Subcutaneous abdominal adipose tissue (tissue), 5 donors: ENCODE data around the gene SPATS1.

Experiments
- H3K27ac ChIP-seq: one replicate; pipeline ENCODE4 v1.7.0; 2013; ENCODE audit warnings: low read depth, mild to moderate bottlenecking, inconsistent platforms, low read length, moderate library complexity
- H3K27me3 ChIP-seq, 5 donors: one replicate each; pipeline ENCODE4 v1.7.0; 2013; ENCODE audit warnings: low read length in 5 of 5, inconsistent platforms in 1 of 5; ENCODE audit not compliant: control insufficient read depth in 5 of 5, insufficient read depth in 4 of 5
- H3K36me3 ChIP-seq, 5 donors: one replicate each; pipeline ENCODE4 v1.7.0; 2013; ENCODE audit warnings: low read length in 5 of 5; ENCODE audit not compliant: control insufficient read depth in 5 of 5, insufficient read depth in 5 of 5
- H3K4me1 ChIP-seq, 5 donors: one replicate each; pipeline ENCODE4 v1.7.0; 2013; ENCODE audit warnings: low read length in 5 of 5, mild to moderate bottlenecking in 3 of 5, moderate library complexity in 1 of 5; ENCODE audit not compliant: control insufficient read depth in 5 of 5, insufficient read depth in 5 of 5
- H3K4me3 ChIP-seq, 5 donors: one replicate each; pipeline ENCODE4 v1.7.0; 2013; ENCODE audit warnings: low read length in 5 of 5, low read depth in 1 of 5
- H3K9ac ChIP-seq, 5 donors: one replicate each; pipeline ENCODE4 v1.7.0; 2013; ENCODE audit warnings: low read length in 5 of 5, mild to moderate bottlenecking in 4 of 5, moderate library complexity in 3 of 5
- H3K9me3 ChIP-seq, 5 donors: one replicate each; pipeline ENCODE4 v1.7.0; 2013; ENCODE audit warnings: low read length in 5 of 5; ENCODE audit not compliant: control insufficient read depth in 5 of 5
- donor health status: healthy.
- donor health status: healthy.
- donor health status: healthy.
- donor health status: healthy.
- donor health status: healthy.

Gene SPATS1

DNA sequence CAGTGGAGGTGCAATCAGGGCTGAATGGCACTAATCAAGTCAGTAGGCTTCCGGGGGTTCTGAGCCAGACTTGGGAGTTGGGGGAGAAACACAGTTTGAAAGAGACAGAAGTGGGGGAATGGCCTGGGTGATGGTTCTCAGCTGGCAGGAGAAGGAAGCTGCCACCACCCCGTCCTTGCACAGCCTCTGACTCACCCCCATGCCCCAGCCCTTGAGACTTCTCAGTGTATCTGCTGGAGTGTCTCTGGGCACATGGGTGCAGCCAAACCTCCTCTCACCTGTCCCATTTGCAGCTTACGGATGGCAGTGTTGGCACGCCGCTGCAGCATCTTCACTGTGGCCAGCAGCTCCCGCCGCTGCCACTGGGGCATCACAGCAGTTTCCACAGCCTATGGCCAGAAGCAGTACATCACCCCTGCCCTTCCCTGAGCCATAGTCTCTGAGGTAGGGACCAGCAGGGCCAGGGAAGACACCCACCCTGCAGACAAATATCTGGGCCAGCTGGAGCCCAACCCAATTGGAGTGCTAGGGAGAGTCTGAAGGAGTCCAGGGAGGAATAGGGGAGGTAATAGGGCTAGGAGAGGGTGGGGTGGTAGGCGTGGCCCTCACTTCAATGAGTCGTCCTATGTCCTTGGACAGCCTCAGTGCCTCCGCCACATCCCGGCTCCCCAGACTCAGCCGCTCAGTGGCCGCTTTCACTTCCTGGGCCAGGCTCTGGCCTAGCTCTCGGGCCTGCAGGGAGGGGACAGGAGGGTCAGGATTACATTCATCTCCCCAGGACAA, 40.5 kb upstream of the SPATS1 start:
- peaks cover 4 to 10% (median 6%) of the 10 kb centered on the region in 5 donors for H3K27me3 ChIP-seq

DNA sequence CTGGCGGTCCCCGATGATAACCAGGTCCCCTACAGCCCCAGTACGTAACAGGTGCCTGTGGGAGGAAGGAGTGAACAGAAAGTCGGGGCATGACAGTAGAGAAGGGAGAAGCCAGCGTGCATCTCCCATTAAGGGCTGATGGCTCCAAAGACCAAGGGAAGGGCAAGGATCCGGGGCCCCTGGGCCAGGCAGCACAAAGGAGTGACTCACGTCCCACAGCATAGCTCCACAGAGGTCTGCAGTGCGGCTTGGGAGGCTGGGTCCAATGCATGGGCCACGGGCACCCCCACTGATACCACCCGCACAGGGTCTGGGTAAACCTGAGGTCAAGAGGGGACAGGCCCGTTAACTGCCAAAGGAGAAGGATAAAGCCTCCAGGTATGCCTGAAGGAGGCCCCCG, 39.6 kb upstream of the SPATS1 start:
- Histone ChIP-seq H3K9me3 (no peaks in the 10 kb centered on the region), H3K9ac (no peak overlapping the region), H3K27ac (no peak overlapping the region), H3K27me3 (peaks cover 0 to 4% (median 2%) of the 10 kb centered on the region in 5 donors), H3K36me3 (peaks cover 0 to 79% (median 78%) of the 10 kb centered on the region in 5 donors), H3K4me1 (peaks cover 1 to 4% (median 3%) of the 10 kb centered on the region in 5 donors), H3K4me3 (no peak overlapping the region)

More for the DNA sequence above, 40.5 kb upstream of the SPATS1 start:
- H3K36me3 ChIP-seq, result peaks cover 0 to 70% (median 69%) of the 10 kb centered on the region in 5 donors
- H3K4me3 ChIP-seq, result no peak overlapping the region
- no peak overlapping the region for H3K9ac ChIP-seq
- H3K27ac ChIP-seq, result no peak overlapping the region
- peaks cover 1 to 12% (median 11%) of the 10 kb centered on the region in 5 donors for H3K4me1 ChIP-seq
- no peaks in the 10 kb centered on the region for H3K9me3 ChIP-seq

DNA sequence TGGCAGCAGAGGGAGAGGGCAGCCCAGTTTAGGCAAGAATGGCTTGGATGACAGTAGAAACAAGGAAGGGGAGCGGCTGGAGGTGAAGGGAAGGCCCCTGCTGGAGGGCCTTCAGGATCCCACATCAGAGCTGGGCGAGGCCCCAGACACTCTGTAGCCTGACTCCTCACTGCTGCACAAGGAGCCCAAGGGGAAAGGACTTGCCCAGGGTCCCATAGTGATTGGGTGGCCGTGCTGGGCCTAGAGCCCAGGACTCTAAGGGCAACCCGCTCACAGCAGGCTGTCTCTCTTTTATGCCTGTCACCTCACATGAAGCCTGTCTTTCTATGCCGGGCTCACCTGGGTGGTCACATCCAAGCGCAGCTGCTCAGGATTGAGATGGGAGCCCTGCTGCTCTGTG, 38.6 kb upstream of the SPATS1 start:
- Histone ChIP-seq H3K27me3 (no peaks in the 10 kb centered on the region), H3K4me3 (no peak overlapping the region), H3K9ac (no peak overlapping the region), H3K4me1 (no peaks in the 10 kb centered on the region), H3K36me3 (peaks cover 0 to 84% (median 82%) of the 10 kb centered on the region in 5 donors), H3K9me3 (no peaks in the 10 kb centered on the region), H3K27ac (no peak overlapping the region)

DNA sequence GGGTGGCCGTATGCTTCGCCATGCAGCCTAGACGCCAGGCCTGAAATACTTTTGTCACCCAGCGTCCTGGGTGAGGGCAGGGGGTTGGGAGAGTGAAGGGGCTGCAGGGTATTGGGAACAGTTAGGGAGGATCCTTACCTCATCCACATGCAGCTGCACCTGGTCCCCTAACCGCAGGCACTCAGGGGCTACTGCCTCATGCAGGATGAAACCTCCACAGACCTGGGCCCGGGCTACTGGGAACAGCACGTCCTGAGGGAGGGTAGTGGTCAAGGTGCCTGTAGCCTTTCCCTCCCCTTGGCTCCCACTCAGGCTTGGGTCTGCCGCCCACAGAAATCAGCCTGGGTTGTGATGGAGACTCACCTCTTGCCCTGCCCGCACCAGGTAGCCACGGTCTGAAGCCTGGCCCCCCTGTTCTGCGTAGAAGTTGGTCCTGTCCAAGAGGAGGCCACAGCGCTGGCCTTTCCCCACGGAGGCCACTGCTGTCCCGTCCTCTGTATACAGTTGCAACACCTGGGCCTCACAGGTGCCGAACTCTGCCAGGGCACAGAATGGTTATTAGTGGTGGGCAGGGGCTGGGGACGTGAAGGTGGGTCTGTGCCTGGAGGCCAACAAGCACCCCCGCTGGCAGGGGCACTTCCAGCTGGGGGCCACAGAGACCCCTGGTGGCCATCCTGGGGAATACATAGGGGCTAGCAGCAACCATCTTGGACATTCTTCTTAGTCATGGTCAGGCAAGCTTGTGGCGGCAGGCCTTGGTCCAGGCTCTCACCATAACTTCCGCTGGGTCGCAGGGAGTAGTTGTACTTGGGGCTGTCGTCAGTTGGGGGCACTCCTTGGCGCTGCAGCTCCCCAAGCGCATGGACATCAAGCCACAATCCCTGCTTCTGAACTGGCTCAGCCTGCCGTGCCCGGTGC, 37.9 kb upstream of the SPATS1 start:
- Histone ChIP-seq H3K36me3 (peaks cover under 1 to 91% (median 89%) of the 10 kb centered on the region in 5 donors), H3K4me3 (no peak overlapping the region), H3K27ac (no peak overlapping the region), H3K9ac (no peak overlapping the region), H3K4me1 (no peaks in the 10 kb centered on the region), H3K27me3 (no peaks in the 10 kb centered on the region), H3K9me3 (no peaks in the 10 kb centered on the region)

DNA sequence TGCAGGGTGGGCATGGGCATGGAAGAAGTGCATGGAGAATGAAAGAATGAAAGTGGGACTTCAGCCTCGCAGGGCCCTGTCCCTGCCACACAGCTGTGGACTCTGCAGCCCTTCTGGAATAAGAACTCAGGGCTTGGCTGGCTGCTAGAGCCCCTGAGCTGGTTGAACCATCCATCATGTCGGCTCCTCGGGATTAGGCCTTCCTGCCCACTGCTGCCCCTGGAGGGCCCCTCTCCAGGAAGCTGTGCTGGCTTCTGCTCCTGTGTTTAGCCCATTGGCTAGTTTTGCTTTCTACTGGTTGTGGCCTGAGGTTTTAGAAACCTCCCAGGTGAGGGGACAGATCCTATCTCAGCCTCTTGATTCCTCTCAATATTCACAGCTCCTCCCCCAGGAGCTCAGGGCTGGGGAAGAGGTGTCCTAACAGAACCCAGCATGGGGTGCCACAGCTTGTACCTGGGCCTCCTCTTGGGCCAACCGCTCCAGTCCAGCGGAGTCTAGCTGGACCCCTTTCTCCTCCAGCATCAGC, 37.2 kb upstream of the SPATS1 start:
- H3K27me3 ChIP-seq, result no peaks in the 10 kb centered on the region
- H3K27ac ChIP-seq, result no peak overlapping the region
- no peaks in the 10 kb centered on the region for H3K9me3 ChIP-seq
- no peak overlapping the region for H3K9ac ChIP-seq
- no peaks in the 10 kb centered on the region for H3K4me1 ChIP-seq
- no peak overlapping the region for H3K4me3 ChIP-seq
- peaks cover 4 to 96% (median 94%) of the 10 kb centered on the region in 5 donors for H3K36me3 ChIP-seq

DNA sequence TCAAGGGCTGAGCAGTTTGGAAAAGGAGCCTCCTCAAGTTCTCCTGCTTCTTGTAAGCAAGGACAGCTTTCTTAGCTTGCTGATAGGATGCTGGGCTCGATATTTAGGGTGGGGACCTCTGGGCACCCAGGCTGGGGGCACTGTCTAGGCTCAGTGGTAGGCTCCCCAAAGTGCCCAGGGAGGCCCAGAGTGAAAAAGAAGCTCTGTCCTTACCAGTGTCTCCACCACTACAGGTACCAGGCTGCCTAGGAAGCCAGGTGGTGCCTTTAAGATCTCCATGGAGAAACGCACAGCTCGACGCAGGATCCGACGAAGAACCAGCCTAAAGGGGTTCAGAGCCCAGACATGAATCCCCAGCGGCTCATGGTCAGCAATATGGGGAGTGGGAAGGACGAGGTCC, 35.7 kb upstream of the SPATS1 start:
- Histone ChIP-seq H3K27me3 (no peaks in the 10 kb centered on the region), H3K27ac (no peak overlapping the region), H3K4me1 (peaks cover 0 to under 1% (median 0%) of the 10 kb centered on the region in 5 donors), H3K4me3 (no peak overlapping the region), H3K9ac (no peak overlapping the region), H3K36me3 (peaks cover 7 to 94% (median 91%) of the 10 kb centered on the region in 5 donors), H3K9me3 (no peaks in the 10 kb centered on the region)

DNA sequence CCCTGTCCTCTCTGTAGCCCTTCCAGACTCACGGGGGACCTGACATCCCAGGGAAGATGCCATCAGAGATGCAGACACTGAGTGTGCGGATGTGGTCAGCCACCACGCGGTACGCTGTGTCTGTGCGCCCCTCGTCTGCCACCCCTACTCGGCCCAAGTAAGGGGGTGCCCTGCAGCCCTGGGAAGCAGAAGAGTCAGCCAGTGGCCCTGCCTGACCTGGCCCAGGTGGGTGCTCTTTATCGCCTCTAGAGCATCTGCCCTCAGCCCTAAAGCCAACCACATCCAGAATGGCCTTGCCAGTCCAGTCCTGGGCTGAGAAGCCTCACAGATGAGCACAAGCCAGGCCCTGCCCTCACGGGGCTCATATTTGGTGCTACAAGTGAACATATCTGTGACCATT, 35.2 kb upstream of the SPATS1 start:
- Histone ChIP-seq H3K4me3 (no peak overlapping the region), H3K27me3 (no peaks in the 10 kb centered on the region), H3K36me3 (peaks cover 7 to 89% (median 86%) of the 10 kb centered on the region in 5 donors), H3K4me1 (peaks cover 0 to 5% (median 4%) of the 10 kb centered on the region in 5 donors), H3K9ac (no peak overlapping the region), H3K27ac (no peak overlapping the region), H3K9me3 (no peaks in the 10 kb centered on the region)

DNA sequence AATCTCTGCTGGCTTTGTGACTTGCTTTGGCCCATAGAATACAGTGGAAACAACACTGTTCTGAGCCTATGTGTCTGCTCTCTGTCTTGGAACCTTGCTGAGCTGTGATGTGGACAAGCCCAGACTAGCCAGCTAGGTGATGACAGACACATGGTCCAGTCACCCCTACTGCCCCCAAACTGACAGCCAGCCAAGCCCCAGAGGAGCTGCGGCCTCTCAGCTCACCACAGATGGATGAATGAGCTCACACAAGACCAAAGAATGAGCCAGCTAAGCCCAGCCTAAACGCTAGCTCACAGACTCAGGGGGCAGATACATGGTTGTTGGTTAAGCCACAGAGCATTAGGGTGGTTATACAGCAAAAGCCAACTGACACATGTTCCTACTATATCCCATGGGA, 33.4 kb upstream of the SPATS1 start:
- H3K4me1 ChIP-seq, result peaks cover 2 to 18% (median 12%) of the 10 kb centered on the region in 5 donors
- H3K9me3 ChIP-seq, result no peaks in the 10 kb centered on the region
- no peak overlapping the region for H3K27ac ChIP-seq
- H3K36me3 ChIP-seq, result peaks cover 7 to 70% (median 67%) of the 10 kb centered on the region in 5 donors
- H3K27me3 ChIP-seq, result no peaks in the 10 kb centered on the region
- no peak overlapping the region for H3K9ac ChIP-seq
- no peak overlapping the region for H3K4me3 ChIP-seq

DNA sequence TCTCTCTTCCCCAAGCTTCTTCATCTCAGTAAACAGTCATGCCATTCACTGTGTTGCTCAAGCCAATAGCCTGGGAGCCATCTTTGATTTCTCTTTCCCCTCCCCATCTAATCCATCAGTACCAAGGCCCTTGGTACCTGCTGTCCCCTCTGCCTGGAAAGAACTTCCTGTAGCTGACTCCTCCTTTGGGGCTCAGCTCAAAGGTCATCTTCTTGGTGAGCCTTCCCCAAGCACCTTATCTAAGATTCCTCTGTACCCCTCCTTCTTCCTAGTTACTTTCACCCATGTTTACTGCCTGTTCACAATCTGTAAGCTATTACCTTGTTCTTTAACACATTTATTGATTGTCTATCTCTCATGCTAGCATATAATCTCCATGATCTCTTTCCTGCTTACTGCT, 32.8 kb upstream of the SPATS1 start:
- no peaks in the 10 kb centered on the region for H3K9me3 ChIP-seq
- H3K27me3 ChIP-seq, result no peaks in the 10 kb centered on the region
- no peak overlapping the region for H3K9ac ChIP-seq
- peaks cover 7 to 65% (median 62%) of the 10 kb centered on the region in 5 donors for H3K36me3 ChIP-seq
- no peak overlapping the region for H3K4me3 ChIP-seq
- H3K27ac ChIP-seq, result no peak overlapping the region
- peaks cover 2 to 18% (median 12%) of the 10 kb centered on the region in 5 donors for H3K4me1 ChIP-seq
